HG02943 (cell line): ENCODE data around the gene AGPAT1.
A peak's percentile ranks its signal among the peaks of the same experiment; 100 is the strongest.
"Not testable (repeated sequence)": the region's sequence is repeated elsewhere in the genome, so short reads cannot be mapped to it uniquely, and the experiment has no call there.

Source experiments
- ATAC-seq: cut with Tn5 transposase; IDR thresholded peaks from one replicate; pipeline ENCODE4 v1.9.1; 2021; ENCODE audit warnings: mild to moderate bottlenecking, low read depth, moderate library complexity; ENCODE audit not compliant: unreplicated experiment

Gene AGPAT1

DNA sequence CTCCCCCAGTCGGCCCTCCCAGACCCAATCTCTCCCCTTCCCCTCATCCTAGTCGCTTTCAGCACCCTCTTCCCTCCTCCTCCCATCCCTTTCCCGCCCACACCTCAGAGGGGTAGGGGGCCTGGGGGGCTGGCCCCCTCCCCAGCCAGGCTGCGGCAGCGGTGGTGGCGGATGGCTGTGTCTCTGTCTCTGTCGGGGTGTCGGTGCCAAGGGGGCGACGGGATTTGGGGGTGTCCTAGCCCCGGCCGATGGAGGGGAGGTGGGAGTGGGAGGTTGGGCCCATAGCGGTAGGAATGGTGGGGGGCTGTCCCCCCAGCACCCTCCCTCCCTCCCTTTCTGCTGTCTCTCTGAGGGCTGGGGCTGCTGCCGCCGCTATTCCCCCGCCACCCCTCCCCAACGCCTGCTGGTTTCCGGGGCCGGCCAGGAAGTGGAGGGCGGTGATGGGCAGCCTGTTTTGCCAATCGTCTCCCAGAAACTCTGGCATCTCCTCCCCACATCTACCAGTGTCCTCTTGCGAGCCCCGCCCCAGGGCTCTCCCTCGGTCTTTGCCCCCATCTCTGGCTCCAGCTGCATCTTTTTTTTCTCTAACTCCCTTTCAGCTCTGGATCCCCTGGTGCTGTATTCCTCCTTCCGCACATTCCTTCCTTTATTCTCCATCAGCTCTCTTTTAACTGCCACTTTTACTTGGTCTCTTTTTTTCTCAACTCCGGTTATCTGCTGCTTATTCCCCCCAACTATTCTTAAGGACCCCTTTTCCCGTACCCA, at the start of gene AGPAT1:
AGPAT1 (minus strand) TSS at position 374 of the 765 bp plus-strand sequence. CDS start 4,588 bp downstream, outside the sequence.
- ATAC-seq = peak; percentile 43

- ATAC-seq = no peak
Measured at GRCh38 chr6:32224696-32225095, 48.8 kb upstream of the AGPAT1 start.

DNA sequence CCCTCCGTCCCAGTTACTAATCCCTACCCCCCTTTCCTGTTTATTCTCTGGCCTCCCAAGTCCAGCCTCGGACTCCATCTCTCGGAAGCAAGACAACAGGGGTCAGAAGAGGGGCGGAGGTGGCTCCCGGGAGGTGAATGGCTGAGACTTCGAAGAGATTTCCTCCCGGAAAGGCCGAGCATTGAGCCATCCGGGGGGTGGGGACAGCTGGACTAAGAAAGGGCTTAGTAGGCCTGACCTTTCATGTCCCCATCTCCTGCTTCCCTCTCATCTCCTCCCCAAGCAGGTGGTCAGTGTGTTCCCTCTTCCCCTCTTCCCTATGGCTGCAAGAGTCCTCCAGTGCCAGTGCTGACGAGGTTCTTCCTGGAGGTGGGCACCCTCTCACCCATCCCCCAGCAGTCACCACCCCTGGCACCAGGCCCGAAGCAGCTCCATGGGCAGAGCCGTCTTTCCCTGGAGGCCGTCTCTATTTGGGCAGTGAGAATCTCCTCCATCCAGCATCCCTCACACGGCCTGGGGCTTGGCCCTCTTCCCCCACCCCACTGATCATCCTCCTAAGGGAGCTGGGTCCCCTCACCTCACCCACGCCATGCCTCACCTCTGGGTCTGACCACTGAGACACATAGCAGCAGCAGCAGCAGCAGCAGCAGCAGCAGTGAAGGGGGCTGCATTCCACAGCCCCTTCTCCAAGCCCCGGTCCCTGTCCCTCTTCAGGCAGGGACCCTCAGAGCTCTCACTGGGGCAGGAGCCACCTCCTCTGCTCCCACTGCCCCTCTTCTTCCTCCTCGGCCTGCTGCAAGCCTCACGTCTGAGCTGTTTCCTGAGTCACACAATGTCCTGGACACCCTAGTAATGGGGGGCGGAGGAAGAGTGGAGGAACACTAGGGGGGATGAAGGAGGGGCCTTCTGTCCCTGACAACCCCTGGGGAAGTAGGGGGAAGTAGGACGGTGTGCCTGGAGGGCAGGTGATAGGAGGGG, 47.7 kb upstream of the AGPAT1 start, which contains the start of gene NOTCH4:
NOTCH4 (minus strand) TSS at position 810 of the 978 bp plus-strand sequence; CDS start at position 671, 139 bp downstream.
- ATAC-seq = no peak

- no peak for ATAC-seq
Measured at GRCh38 chr6:32222333-32223230, 46.7 kb upstream of the AGPAT1 start.

DNA sequence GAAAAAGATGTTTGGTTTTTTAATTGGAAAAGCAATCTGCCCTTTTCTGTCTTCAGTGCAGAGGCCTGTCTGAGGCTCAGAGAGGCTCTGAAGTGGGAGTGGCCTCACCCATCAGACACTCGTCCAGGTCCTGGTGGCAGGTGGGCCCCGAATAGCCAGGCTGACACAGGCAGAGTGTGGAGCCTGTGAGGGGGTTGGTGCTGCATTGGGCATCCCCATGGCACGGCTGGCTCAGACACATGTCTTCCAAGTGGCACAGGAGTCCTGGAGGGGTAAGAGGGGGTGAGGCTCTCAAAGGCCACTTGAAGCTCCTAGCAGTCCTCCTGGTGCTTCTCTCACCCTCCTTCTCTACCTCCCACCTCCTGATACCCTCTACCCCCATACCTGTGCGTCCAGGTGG, 44.1 kb upstream of the AGPAT1 start:
- no peak for ATAC-seq

DNA sequence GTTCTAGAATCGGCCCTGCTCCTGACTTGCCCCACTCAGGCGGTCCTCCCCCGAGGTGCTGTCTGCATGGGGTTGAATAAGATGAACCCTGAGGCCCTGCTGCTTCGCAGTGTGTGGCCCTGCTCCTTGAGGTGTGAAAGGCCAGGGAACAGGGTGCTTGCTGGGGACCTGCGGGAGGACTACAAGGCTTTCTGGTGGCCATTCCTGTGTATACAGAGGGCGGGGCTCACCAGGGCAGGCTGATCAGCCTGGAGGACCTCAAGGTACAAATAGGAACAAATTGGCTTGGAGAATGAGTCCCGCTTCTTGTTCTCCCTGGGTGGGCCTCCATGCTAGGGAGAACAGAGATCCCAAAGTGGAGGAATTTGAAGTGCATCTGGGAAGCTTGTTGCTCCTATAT, 42.3 kb upstream of the AGPAT1 start:
- no peak for ATAC-seq

DNA sequence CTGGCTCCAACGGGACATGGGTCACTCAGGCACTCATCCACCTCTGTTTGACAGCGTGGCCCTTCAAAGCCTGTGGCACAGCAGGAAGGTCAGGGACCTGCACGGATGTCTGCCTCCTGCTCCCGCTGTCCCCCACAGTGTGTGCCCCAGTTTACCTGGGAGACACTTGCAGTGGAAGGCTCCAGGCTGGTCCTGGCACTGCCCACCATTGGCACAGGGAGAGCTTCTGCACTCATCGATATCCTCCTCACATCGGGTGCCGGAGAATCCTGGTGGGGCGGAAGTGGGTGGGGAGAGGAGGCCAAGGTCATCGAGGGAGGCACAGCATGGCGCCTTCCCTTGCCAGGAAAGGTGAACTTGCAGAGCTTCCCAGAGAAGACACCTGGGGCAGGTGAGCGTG, 41.1 kb upstream of the AGPAT1 start:
- no peak for ATAC-seq

DNA sequence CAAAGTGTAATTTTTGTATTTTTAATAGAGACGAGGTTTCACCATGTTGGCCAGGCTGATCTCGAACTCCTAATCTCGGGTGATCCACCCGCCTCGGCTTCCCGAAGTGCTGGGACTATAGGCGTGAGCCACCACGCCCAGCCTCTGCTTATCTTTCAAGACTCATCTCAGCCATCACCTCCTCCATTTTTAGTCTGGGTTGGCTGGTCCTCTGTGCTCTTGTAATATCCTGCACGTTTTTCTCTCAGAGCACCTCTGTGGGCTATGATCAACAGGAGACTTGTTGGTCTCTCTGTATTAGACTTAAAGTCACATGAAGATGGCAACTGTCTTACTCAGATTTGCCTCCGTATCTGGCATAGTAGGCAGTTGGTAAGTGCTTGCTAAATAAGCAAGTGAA, 40.4 kb upstream of the AGPAT1 start:
- no peak for ATAC-seq

DNA sequence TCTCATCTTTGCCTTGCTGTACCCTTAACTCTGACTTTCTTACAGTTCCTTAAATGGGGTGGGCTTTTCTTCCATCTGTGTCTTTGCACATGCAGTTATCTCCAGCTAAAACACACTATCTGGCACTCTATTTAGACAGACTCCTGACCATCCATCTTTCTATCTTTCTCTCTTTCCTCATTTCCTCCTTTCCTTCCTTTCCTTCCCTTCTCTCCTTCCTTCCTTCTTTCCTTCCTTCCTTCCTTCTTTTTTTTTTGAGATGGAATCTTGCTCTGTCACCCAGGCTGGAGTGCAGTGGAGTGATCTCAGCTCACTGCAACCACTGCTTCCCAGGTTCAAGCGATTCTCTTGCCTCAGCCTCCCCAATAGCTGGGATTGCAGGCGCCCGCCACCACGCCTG, 39.7 kb upstream of the AGPAT1 start:
- ATAC-seq = no peak

- no peak for ATAC-seq
Measured at GRCh38 chr6:32214126-32214525, 38.2 kb upstream of the AGPAT1 start.

- ATAC-seq = no peak
Measured at GRCh38 chr6:32213649-32214048, 37.8 kb upstream of the AGPAT1 start.

DNA sequence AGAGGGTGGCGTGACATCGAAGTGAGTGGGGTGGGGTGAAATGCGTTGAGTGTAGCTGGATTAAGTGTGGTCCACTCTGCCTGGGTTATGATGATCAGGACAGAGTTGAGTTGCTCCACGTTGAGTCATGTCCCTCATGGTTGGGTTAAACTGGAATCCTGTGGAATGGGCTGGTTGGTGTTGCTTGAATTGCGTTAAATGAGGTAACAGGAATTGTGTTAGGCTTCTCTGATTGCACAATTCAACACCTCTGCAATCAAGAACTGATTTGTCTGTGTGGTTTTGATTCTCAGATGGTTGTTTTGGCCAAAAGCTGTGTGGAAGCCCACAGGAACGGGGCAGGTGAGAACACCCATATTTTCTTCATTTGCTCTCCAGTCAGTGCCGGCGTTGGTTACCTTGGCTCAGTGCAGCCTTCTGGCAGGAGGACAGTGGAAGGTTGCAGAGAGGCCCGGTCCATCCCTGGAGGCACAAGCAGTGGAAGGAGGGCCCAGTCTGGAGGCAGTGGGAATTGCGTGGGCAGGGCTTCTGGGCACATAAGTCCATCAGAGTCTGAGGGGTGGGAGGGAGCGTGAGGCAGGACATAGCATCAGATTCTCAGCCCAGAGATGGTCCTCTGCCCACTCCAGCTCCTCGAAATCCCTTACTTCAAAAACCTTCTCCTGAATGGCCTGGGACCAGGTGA, 36.3 kb upstream of the AGPAT1 start:
- no peak for ATAC-seq

DNA sequence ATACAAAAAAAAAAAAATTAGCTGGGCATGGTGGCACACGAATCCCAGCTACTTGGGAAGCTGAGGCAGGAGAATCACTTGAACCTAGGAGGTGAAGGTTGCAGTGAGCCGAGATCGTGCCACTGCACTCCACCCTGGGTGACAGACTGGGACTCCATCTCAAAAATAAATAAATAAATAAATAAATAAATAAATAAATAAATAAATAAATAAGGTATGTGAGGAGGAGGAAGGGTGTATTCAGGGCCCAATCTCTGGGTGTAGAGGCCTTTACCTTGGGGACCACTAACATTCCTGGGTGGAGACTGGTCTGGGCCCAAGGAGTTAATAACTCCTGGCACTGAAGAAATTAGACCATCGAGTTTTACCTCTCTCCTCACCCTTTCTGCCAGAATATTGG, 35.5 kb upstream of the AGPAT1 start:
- ATAC-seq = not testable (repeated sequence)

DNA sequence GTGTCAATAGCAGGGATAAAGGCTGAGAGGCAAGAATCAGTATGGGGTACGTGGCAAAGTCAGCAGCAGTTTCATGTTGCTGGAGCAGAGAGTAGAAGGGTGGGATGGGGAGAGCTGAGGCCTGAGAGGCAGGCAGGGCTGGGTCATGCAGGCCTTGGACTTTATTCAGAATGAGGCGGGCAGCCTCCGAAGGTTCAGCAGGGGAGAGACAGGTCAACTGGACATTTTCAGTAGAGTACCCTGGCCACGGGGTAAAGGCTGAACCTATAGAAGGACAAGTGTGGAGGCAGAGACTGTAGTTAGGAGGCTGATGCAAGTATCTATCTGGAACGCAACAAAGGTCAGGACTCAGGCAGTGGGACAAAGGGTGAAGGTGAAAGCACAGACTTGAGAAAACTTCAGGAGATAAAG, 34.3 kb upstream of the AGPAT1 start:
- no peak for ATAC-seq

- ATAC-seq = no peak
Measured at GRCh38 chr6:32208996-32209395, 33.1 kb upstream of the AGPAT1 start.

- no peak for ATAC-seq
Measured at GRCh38 chr6:32204268-32204715, 28.4 kb upstream of the AGPAT1 start.

DNA sequence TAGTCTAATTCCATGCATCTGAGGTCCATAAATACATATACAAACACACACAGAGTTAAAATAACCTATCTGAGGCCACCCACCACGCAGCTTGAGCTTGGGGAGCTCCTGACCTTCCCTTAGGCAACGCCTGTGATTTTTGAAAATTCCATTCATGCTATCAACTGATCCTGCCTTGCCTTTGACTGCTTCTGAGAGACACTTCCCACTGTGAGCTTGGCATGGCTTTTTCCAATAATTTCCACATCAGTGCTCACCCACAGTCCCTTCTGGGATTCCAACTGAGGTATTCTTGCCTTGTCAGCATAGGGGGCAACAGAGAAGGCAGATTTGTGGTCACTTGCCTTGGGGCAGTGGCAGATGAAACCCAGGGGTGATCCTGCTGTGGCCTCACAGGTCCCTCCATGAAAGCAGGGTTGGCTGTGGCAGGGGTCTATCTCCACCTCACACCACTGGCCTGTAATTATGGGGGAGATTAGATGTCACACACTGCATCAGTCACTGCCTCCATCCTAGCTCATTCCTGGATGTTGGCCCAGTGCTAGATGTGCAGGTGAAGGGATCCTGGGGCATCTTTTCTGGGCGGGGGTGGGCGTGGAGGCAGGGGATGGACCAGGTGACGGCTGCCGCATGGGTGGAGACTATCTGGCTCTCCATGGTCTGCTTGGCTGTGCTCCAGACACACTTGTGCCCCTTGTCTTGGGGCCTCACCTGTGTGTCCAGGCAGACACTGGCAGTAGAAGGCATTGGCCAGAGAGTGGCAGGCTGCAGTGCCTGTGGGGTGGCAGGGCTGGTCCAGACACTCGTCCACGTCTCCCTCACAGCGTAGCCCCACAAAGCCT, 27.8 kb upstream of the AGPAT1 start:
- ATAC-seq = no peak

DNA sequence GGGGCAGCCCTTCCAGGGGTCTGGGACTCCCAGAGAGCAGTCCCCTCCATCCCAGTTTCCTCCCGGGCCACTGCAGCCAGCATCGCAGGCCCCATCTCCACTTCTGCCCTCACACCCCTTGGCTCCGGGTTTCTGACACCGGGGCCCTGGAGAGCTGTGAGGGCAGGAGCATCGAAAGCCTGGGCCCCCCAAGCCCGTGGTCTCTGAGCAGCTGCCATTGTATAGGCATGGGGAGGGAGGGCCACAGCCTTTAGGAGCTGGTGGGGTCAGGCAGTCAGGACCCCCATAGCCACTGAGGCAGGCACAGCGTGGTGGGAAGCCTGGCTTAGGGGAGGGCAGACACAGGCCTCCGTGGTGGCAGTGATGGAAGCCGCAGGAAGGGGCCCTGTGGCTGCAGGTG, 26.3 kb upstream of the AGPAT1 start:
- ATAC-seq = no peak
